Left ventricle myocardium inferior (tissue), 1 donor: Measurements from ENCODE around the gene PCYT2. TPM values are rescaled to one million over a fixed set of nuclear protein-coding genes. Genes with fewer than 3 reads are reported as not detected.
A peak's percentile ranks its signal among the peaks of the same experiment; 100 is the strongest.

Source experiments
- DNase-seq: peaks from one replicate; pipeline ENCODE4 v3.0.0-alpha.2; 2020
- H3K27ac ChIP-seq: fragments of 200-600 bp; replicated peaks from 2 replicates; pipeline ENCODE4 v1.8.0; 2021
- H3K27me3 ChIP-seq: fragments of 200-600 bp; 2 replicates; pipeline ENCODE4 v1.8.0; 2021; ENCODE audit warnings: low read depth
- H3K36me3 ChIP-seq: fragments of 200-600 bp; 2 replicates; pipeline ENCODE4 v1.8.0; 2021
- H3K4me1 ChIP-seq: fragments of 200-600 bp; 2 replicates; pipeline ENCODE4 v1.8.0; 2021
- H3K4me3 ChIP-seq: fragments of 200-600 bp; 2 replicates; pipeline ENCODE4 v1.8.0; 2021; ENCODE audit warnings: mild to moderate bottlenecking, moderate library complexity
- H3K9me3 ChIP-seq: fragments of 200-600 bp; replicated peaks from 2 replicates; pipeline ENCODE4 v1.8.0; 2021
- CTCF ChIP-seq: fragments of 200-600 bp; IDR thresholded peaks from 2 replicates; pipeline ENCODE4 v1.8.0; 2021; ENCODE audit warnings: antibody characterized with exemption, mild to moderate bottlenecking, borderline replicate concordance
- intact Hi-C: fragments of 100-400 bp; cut with micrococcal nuclease; formaldehyde crosslinking; loops from one replicate; pipeline ENCODE4 v1.11.0; 2022
- total RNA-seq: library from RNA; stranded (reverse); fragmentation: NEBNext Ultra II Directional; extraction: Animal tissue kit (Norgen Biotek cat#: 25700); gene quantifications from one replicate; pipeline ENCODE4 v1.2.1, GENCODE V29; 2021
- donor health status: DM: no; HTN: yes; CAD: no; lungs with severe emphysema.

The PCYT2 gene
- total RNA-seq, 1 donor from 2014 or later, result 48.1 TPM

- H3K27ac ChIP-seq, result peak overlapping the region; percentile 91
- intact Hi-C loops, result no loop called here
Measured at GRCh38 chr17:81927152-81927652, 16.0 kb upstream of the PCYT2 start.

DNA sequence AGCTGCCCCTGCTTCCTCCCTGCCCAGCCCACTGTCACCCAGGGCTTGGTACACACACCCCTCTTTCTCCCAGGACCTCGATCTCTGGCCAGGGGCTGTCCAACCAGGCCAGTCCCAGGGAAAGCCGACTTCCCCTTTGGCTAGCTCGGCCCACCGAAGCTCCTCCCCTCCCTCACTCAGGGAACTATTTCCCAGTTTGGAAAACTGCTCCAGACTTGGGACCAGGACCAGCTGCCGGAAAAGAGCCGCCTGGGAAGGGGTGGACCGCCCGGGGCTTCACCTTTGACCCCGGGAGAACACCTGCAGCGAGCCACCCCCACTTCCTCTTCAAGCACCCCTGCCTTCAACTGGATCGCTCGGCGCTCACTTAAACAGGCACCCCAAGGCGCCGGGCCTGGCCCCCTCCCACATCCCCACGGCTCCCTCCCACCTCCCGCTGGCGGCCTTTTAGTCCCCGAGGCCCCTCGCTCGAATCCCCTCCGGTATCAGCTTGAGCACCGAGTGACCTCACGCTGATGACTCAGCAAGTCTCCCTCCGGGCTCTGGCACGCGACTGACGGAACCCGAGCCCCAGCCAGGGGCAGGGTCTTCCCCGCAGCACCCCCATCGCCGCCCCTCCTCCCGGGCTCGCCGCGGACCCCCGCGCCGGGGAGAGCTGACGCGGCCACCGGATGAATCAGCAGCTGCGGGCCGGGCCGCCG lies 15.4 kb upstream of the PCYT2 start:
- Histone ChIP-seq H3K4me3 (peak overlapping the region; percentile 93), H3K4me1 (peaks cover 69% of the 10 kb centered on the region), H3K36me3 (peaks cover 12% of the 10 kb centered on the region), H3K27ac (peak overlapping the region; percentile 91), H3K9me3 (no peaks in the 10 kb centered on the region), H3K27me3 (peaks cover 12% of the 10 kb centered on the region)
- intact Hi-C loops, result no loop called here
- DNase-seq, result peak; percentile 81
- no peak for TF ChIP-seq CTCF

More at GRCh38 chr17:81927152-81927652, 16.0 kb upstream of the PCYT2 start:
- peak overlapping the region; percentile 93 for H3K4me3 ChIP-seq
- H3K9me3 ChIP-seq, result no peaks in the 10 kb centered on the region
- peaks cover 7% of the 10 kb centered on the region for H3K36me3 ChIP-seq
- DNase-seq, result peak; percentile 29
- TF ChIP-seq CTCF, result no peak
- H3K27me3 ChIP-seq, result peaks cover 16% of the 10 kb centered on the region
- peaks cover 64% of the 10 kb centered on the region for H3K4me1 ChIP-seq

- Histone ChIP-seq H3K4me3 (peak overlapping the region; percentile 93), H3K27ac (peak overlapping the region; percentile 91), H3K27me3 (peaks cover 6% of the 10 kb centered on the region), H3K9me3 (no peaks in the 10 kb centered on the region), H3K4me1 (peaks cover 70% of the 10 kb centered on the region), H3K36me3 (peaks cover 16% of the 10 kb centered on the region)
- no peak for DNase-seq
- intact Hi-C loops, result no loop called here
- no peak for TF ChIP-seq CTCF
Measured at GRCh38 chr17:81925860-81926450, 14.8 kb upstream of the PCYT2 start.

DNA sequence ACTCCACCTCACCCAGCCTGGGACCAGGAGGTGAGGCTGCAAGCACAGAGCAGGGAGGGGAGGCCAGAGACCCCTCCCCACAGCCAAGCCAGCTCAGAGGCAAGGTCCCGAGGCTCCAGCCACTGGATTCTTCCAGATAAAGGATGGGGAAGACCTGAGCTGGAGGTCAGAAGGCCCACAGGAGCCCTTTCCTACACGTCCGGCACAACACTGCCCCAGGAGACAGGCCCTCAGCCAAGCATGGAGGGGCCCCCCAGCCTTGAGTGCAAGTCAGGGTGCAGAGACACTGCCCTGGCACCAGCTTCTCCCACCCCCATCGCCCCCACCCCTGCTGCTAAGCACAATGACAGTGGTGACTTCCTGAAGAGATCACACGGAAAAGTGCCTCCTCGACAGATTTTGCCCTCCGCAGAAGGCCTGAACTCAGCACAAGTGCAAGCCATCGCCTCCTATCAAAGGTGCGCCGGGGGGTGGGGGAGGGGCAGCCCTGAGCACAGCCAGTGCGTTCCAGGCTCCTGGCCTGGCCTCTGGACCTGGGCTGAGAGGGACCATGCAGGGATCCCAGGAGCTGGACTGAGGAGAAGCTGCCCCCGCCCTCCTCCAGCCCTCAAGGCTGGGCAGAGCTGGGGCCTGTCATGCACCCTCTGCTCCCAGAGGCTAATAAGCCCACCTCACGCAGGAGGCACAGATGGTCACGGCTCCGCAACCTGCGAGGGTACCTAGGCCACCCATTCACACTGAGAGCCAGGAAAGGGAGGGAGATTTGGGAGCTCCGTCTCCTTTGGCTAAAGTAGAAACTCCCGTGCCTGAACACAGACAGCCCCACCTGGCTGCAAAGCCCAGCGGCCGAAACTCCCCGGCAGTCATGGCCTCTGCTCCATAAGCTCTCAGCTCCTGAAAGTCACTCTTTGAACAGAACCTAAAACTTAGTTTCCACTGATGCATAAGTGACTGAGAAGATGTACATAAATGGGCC lies 13.6 kb upstream of the PCYT2 start:
- DNase-seq, result no peak
- Histone ChIP-seq H3K9me3 (no peaks in the 10 kb centered on the region), H3K27me3 (peaks cover 6% of the 10 kb centered on the region), H3K36me3 (peaks cover 27% of the 10 kb centered on the region), H3K4me1 (peaks cover 74% of the 10 kb centered on the region), H3K27ac (peak overlapping the region; percentile 91), H3K4me3 (peak overlapping the region; percentile 93)
- no peak for TF ChIP-seq CTCF
- intact Hi-C loops, result no loop called here
